ENCODE data around the gene GOLIM4.

GRCh38 chr3:168066882-168067281, 28.8 kb downstream of the GOLIM4 start:
- TF ChIP-seq CTCF (IDR thresholded peaks at IDR 0.05) (no peak), POLR2A (IDR thresholded peaks at IDR 0.05) (no peak)

Measured in body of pancreas (tissue), 4 donors.